DOHH2 (cell line): Measurements from ENCODE around the gene TF.

ENCODE experiments used
- CTCF ChIP-seq: fragments of 200-600 bp; sonication (generic); IDR thresholded peaks from one replicate; pipeline ENCODE4 v1.5.1; 2014; ENCODE audit warnings: antibody characterized with exemption, mild to moderate bottlenecking, low read depth, low read length; ENCODE audit not compliant: poor library complexity, severe bottlenecking
- EZH2phosphoT487 ChIP-seq: fragments of 200-600 bp; sonication (generic); IDR thresholded peaks from 2 replicates; pipeline ENCODE4 v1.6.1; 2017; ENCODE audit warnings: borderline replicate concordance, mild to moderate bottlenecking, antibody characterized with exemption, low read length, moderate library complexity, mixed read lengths

DNA sequence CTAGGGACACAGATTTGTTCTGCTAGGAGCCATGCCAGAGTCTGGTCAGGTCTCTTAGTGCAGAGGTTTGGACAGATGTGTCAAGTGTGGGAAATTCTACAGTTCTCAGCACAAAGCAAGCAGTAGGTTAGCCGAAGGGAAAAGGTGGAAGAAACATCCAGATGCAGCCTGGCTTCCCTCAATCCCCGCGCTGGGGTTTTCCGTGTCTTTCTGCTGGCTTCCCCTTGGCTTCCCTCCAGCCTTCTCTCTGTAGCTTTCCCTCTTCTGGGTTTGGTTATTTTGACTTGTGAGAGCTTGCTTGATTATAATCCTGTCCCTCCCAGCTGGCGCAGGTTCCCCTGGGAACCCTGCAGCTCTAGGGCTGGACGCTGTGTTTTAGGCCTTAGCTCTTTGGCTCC lies 4.1 kb downstream of the TF start:
- TF ChIP-seq CTCF (no peak), EZH2phosphoT487 (no peak)
